Eye (tissue), 1 donor: ENCODE measurements around the gene GNAQ.
"Not testable (repeated sequence)": the region's sequence is repeated elsewhere in the genome, so short reads cannot be mapped to it uniquely, and the experiment has no call there.

Experiments
- DNase-seq: peaks from one replicate; pipeline ENCODE4 v3.0.0-alpha.2; 2015

Gene GNAQ

GRCh38 chr9:78031444-78031892 lies at the start of gene GNAQ:
Gene GNAQ, minus strand, starts transcription at chr9:78031811. Its CDS starts 576 bp downstream, at chr9:78031235.
- DNase-seq: peak; percentile 70

DNA sequence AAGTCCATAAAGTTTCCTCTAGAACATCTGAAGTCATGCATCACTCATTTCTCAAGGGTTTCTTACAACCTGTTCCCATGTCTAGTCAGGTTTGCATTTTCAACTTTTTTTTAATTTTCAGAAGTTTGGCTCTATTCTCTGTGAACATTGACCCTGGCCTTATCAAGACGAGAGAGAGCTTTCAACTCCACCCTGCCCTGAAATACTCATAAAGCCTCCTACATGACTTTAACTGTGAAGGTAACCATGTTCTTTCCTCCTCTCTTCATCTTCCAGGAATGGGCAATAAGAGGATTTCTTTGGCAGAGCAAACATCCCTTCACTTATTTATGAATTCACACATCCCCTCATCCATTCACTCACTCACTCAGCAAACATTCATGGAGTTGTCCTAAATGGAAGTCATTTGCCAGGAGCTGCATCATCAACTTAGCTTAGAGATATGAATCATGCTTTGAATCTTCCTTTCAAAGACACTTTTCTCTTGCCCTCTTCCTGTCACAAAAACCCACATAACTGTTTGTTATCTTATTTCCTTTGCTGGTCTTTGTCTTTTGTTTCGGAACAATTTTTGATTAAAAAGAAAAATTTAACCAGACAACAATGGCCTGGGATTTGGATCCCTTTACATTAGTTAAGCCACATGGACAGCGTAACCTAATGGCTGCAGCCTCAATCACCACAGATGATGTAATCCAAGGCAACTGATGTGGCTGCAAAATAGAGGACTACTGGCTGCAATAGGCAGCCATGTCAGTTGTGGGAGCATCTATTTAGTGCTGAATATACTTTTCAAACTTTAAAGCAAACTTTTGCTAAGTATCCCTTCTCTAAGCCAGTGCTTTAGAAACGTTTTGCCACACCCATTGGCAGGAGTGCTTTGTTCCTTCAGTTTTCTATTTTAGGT lies 43.0 kb upstream of the GNAQ start:
- no peak for DNase-seq

DNA sequence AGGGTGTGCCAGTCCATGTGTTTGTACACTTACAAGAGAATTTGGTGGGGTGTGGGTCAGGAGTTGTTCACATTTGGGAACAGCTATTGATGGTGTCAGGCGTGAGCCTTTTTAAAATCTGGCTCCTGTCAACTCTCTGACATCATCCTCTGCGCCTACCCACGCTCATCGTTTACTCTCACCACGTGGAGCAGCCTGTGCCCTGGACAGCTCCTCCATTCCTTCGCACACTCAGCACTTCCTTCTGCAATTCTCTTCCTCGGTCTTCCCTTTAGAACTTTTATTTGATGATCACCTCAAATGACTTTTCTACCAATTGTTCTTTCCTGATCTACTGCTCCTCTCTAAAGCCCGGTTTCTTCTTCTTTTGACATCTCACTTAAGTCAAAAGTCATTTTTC lies 42.1 kb upstream of the GNAQ start:
- no peak for DNase-seq

- no peak for DNase-seq
These were observed 41.1 kb upstream of the GNAQ start for GRCh38 chr9:78072586-78073199.

- DNase-seq: no peak
These were observed 38.9 kb upstream of the GNAQ start for GRCh38 chr9:78070521-78070920.

DNA sequence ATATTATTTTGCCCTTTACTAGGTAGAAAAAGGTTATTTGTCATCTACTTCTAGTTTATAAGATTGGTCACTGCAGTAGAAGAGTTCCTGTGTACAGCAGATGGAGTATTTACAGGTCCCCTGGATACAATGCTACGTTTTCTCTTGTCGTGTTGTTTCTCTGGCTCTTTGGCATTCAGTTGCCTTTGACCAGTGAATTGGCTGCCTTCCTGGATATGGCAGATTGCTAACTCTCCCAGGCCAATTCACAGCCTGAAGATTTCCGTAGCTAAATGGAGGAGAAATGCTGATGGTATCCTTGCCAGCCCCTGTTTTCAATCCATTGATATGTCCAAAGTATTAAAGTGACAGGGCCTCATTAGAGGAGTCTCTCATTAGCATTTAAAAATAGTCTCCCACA lies 32.5 kb upstream of the GNAQ start:
- DNase-seq: no peak

DNA sequence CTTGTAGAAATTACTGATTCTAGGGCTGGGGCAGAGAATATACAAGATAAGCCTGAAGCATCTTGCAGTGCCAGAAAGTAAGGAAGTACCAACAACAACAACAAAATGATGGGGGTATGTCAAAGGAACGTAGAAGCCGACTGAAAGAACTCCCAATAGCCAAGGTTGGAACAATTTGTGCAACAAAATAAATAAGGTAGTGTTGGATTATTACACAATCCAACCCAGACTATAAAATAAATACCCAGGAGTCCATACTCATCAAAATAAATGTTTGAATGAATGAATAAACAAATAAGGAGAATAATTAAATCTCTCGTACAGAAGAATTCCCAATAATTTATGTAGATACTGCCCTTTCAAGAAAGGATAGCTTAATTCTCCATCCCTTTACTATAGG lies 31.1 kb upstream of the GNAQ start:
- DNase-seq: no peak

GRCh38 chr9:78054218-78054617 lies 22.6 kb upstream of the GNAQ start:
- DNase-seq: not testable (repeated sequence)

- no peak for DNase-seq
These were observed 22.0 kb upstream of the GNAQ start for GRCh38 chr9:78053627-78054026.

DNA sequence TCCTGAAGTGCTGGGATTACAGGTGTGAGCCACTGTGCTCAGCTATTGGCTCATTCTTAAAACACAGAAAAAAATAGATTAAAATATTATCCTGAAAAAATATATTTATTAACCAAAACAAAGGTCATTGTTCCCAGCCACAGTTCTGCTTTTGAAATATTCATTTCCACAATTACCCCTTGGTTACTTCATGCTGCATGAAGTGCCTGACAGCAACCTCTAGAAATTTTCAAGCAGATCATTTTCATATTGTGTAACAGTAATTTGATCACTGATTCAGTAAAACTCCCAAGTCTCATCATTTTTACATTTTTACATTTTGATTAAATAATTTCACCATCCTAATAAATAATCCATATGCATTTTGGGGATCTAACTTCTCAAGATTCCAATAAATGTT lies 18.8 kb upstream of the GNAQ start:
- DNase-seq: no peak

GRCh38 chr9:78049484-78049883 lies 17.9 kb upstream of the GNAQ start:
- DNase-seq: no peak

DNA sequence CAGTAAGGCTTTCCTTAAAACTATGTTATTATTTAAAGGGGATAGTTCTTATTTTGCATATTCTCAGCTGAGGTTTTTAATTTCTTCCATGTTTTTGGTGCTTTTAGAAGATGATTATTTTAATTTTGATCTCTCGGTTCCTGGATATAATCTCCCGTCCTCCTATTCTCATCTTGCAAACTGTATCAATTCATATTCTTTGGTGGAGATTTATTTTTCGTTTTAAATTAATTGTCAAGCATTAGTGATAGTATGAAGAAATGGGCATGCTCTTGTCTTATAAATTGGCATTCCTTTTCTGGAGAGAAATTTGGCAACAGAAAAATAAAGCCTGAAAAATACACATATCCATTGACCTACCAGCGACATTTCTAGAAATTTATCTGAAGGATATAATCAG lies 15.5 kb upstream of the GNAQ start:
- DNase-seq: no peak

DNA sequence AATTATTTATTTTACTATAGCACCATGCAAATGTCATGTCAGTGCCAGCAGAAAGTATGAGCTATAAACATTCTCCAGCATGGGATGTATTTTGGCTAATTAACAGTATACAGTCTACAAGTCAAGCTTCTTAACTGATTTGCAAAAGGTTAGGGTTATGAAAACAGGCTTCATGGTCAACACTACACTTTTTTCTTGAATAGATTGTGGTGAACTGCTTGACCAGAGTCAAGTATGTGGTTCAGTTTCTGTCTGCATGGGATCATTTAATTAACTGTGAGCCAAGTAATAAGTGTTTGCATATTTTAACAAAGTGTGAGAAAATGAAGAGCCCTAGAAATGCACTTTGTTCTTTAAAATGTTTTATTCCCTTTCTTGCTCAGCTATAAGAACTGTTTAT lies 14.5 kb upstream of the GNAQ start:
- no peak for DNase-seq

- no peak for DNase-seq
These were observed 13.3 kb upstream of the GNAQ start for GRCh38 chr9:78044886-78045285.

GRCh38 chr9:78044189-78044588 lies 12.6 kb upstream of the GNAQ start:
- no peak for DNase-seq

GRCh38 chr9:78041971-78042370 lies 10.4 kb upstream of the GNAQ start:
- DNase-seq: no peak

DNA sequence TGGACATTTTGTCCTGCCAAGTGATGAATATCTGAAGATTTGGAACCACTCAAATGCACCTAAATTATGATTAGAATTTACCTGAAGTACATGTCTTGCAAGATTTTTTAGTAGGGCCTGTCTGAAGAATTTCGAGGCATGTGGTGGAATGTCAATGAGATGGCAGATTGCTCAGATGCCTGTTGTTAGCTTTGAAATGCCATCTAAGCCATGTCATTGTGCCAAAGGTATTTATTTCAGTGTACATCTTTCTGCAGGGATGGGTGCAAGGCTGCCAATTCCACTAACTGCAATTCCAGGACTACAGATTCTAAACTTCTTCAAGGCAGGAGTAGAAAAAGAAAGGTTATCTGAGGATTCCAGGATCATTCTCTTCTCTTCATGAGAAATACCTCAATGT lies 9.1 kb upstream of the GNAQ start:
- no peak for DNase-seq

DNA sequence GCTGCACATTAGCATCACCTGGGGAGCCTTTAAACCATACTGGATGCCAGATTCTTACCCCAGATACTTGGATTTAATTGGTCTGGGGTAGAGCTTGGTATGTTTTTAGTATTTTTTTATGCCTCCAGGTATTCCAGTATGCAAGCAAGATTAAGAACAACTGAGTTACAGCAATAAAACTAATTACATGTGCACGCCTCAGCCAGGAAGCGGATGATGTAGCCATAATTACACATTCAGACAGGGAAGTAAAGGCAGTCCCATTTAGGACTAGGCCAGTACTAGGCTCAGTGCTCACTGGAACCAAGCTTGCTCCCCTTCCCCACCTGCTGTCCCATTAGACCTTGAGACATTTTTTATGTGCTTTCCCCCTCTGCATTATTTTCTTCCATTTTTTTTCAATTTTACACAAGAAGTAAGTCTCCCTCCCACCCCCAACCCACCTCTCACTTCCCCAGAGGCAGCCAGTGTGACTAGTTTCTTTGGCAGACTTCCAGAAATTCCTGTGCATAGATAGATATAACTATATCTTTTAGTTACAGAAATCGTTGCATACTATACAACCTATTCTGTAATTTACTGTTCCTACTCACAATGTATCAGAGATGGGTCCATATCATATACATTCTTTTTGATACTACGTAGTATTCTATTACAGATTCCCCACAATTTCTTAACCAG lies 7.1 kb upstream of the GNAQ start:
- peak; percentile 30 for DNase-seq

GRCh38 chr9:78035383-78035993 lies 3.9 kb upstream of the GNAQ start:
- peak; percentile 95 for DNase-seq

DNA sequence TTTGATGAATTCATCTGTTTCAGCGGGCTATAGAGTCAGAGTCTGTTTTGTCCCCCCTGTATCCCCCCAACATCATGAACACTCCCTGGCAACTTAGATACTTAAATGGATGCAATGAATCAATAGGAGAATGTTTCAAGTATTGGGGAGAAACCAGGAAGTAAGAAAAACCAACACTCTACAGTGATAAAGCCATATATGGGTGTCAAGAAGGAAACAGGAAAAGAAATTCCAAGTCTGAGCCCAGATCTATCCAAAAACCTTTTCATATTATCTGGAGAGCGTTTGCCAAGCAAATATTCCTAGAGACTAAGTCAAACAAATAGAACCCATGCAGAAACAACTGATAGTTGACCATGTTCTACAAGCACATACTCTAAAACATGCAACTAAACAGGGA lies 2.3 kb upstream of the GNAQ start:
- no peak for DNase-seq

- peak; percentile 27 for DNase-seq
These were observed 1.3 kb upstream of the GNAQ start for GRCh38 chr9:78032730-78033457.

GRCh38 chr9:78031893-78032729 lies 500 bp upstream of the GNAQ start:
- DNase-seq: peak; percentile 97
